ENCODE measurements around the gene PADI6.
A peak's percentile ranks its signal among the peaks of the same experiment; 100 is the strongest.
"Not testable (repeated sequence)": the region's sequence is repeated elsewhere in the genome, so short reads cannot be mapped to it uniquely, and the experiment has no call there.

PADI6 gene

DNA sequence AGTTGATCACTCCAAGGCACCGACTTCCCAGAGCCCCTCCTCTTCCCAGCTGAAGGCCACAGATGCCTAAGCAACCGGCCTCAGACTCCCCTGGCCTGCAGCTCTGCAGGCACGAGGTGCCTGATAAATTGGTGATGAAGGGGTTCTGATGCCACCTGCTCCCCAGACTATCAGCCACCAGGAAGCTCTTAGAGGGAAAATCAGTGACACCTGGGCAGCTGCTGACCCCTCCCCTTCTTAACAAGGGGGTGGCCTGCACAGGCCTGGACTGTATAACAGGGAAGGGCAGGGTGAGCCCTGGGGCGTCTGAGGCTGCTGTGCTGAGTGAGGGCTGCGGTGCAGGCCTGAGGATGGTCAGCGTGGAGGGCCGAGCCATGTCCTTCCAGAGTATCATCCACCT lies at the start of gene PADI6:
PADI6 (plus strand) TSS at position 301 of the 400 bp plus-strand sequence; CDS start at position 351, 50 bp downstream.
- FAIRE-seq (no peak), DNase-seq (ENCODE audit: insufficient read length, low spot score) (no peak)

DNA sequence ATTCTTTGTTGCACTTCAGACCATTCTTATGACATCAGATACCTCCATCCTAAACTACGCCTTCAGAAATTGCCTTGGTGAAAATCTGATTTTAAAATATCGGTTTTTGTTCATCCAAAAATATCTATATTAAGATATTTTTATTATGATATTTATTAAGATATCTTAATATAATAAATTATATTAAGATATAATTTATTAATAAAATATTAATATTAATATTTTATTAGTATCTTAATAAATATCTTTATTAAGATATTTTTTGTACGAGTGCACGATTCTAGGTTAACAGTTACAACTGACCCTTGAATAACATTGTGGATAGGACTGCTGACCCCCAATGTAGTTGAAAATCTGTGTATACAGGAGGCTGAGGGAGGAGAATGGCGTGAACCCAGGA lies 43.1 kb upstream of the PADI6 start:
- FAIRE-seq (no peak), DNase-seq (ENCODE audit: insufficient read length, low spot score) (no peak)

DNA sequence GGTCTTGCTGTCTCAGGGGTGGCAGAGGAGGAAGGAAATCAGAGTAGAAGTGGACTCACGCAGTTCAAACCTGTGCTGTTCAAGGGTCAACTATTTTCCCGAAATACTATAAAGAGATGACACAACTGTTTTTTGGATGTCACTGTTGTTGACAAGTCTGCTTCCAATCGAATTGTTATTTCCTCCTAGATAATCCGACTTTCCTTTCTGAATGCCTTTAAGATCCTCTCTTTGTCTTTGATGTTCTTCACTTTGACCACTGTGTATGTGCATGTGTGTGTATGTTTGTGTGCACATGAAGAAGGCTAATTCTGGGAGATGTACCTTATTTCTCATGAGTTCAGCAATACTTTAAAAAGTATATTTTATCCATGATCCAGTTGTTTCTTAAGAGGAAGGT lies 42.4 kb upstream of the PADI6 start:
- FAIRE-seq = no peak
- no peak for DNase-seq (ENCODE audit: insufficient read length, low spot score)

DNA sequence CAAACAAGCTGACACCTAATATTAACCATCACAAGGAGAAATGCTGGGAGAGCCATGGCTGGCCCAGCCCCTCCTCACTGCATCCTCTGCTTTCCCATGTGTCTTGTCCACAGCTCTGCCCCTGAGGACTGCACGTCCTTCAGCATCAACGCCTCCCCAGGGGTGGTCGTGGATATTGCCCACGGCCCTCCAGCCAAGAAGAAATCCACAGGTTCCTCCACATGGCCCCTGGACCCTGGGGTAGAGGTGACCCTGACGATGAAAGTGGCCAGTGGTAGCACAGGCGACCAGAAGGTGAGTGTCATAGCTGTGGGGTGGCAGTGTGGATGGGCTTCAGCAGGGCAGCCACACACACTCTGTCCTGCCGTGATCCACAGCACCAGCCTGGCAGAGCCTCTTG lies 41.1 kb upstream of the PADI6 start:
- no peak for DNase-seq (ENCODE audit: insufficient read length, low spot score)
- no peak for FAIRE-seq

- FAIRE-seq (no peak), DNase-seq (ENCODE audit: insufficient read length, low spot score) (no peak)
Observed at GRCh38 chr1:17333081-17333480, 38.9 kb upstream of the PADI6 start.

DNA sequence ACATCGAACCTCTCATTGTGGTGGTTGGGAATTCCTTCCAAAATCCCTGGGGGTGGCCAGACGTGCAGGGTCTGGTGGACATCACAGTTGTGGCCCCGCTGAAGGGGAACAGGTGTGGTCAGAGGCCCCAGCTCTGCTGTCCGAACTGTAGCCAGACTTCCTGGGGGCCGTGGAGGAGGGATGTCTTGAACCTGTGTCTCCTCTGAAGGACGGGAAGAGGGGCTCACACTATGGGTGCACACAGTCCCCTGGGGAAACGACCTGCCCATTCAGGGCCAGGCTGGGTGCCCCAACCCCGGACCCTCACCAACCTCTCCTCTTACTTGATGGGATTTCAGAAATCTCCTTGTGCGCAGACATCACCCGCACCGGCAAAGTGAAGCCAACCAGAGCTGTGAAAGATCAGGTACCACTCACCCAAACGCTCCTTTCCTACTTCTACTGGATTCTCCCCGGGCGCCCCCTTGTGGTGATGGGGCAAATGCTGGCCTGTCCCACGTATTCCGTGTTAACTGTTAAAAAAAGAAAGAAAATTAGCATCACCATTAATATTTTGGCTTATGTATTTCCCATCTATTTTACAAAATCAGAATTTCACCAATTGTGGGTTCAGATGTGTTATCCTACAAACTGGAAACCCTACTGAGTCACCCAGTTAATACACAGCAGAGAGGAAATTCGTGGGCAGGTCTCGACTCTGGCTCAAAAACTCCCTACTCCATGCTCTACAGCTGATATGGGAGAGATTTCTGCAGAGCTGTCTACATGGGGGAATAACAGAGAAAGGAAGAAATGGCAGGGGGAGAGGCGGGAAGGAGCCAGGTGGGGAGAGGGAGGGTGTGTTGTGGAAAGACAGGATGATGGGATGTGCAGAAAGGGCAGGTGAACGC lies 35.9 kb upstream of the PADI6 start:
- DNase-seq (ENCODE audit: insufficient read length, low spot score) (peak; percentile 63), FAIRE-seq (no peak)

DNA sequence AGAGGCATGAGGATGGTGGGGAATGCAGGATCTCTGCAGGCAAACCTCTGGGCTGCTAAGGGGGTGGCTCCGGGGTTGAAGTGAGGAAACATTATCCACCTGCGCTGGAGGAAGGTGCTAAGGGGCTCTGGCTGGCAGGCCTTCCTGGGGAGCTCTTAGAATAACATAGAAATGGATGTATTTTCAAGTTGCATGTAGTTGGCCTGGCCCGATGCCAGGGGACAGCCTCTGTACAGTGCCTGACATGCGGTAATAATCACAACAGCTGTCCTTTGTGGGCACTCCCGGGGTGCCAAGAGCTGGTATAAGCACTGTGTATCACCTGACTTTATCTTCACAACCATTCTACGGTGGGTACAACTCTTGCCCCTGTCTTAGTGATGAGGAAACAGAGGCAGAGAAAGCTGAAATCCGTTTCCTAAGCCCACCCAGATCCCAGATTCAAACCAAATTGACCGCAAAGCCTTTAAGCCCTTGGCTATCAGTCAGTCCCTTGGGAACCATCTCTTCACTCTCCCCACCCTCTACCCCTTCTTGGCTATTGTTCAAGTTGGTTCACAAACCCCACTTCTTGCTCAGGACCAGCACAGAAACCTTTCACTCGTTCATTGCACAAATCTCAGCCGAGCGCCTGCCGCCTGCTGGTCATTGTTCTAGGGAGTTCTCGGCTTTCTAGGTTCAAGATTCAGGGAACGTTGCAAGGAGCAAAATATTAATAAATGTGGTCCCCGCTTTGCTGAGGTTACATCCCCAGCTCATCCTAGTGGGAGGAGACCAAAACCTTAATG lies 33.1 kb upstream of the PADI6 start:
- DNase-seq (ENCODE audit: insufficient read length, low spot score) = no peak
- no peak for FAIRE-seq

GRCh38 chr1:17339521-17339920 lies 32.5 kb upstream of the PADI6 start:
- FAIRE-seq (no peak), DNase-seq (ENCODE audit: insufficient read length, low spot score) (no peak)

- FAIRE-seq = peak; percentile 82
Observed at GRCh38 chr1:17340358-17340757, 31.6 kb upstream of the PADI6 start.

DNA sequence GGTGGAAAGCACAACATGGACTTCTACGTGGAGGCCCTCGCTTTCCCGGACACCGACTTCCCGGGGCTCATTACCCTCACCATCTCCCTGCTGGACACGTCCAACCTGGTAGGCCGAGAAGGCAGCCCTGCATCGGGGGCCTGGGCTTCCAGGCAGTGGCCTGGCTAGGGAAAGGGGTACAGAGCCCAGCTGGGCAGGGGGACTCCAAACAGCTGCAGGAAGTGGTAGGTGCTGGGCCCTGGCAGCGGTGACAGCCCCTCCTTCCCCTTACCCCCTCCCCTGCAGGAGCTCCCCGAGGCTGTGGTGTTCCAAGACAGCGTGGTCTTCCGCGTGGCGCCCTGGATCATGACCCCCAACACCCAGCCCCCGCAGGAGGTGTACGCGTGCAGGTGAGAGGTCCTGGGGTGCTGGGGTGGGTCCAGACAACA lies 30.0 kb upstream of the PADI6 start:
- no peak for FAIRE-seq
- no peak for DNase-seq (ENCODE audit: insufficient read length, low spot score)

More at GRCh38 chr1:17340358-17340757, 31.6 kb upstream of the PADI6 start:
- no peak for DNase-seq (ENCODE audit: insufficient read length, low spot score)

GRCh38 chr1:17345506-17345905 lies 26.5 kb upstream of the PADI6 start:
- not testable (repeated sequence) for DNase-seq (ENCODE audit: insufficient read length, low spot score); FAIRE-seq

GRCh38 chr1:17346046-17346789 lies 25.8 kb upstream of the PADI6 start:
- FAIRE-seq = no peak
- DNase-seq (ENCODE audit: insufficient read length, low spot score) = no peak

- FAIRE-seq = no peak
- DNase-seq (ENCODE audit: insufficient read length, low spot score) = peak; percentile 35
Observed at GRCh38 chr1:17347769-17348592, 24.0 kb upstream of the PADI6 start.

DNA sequence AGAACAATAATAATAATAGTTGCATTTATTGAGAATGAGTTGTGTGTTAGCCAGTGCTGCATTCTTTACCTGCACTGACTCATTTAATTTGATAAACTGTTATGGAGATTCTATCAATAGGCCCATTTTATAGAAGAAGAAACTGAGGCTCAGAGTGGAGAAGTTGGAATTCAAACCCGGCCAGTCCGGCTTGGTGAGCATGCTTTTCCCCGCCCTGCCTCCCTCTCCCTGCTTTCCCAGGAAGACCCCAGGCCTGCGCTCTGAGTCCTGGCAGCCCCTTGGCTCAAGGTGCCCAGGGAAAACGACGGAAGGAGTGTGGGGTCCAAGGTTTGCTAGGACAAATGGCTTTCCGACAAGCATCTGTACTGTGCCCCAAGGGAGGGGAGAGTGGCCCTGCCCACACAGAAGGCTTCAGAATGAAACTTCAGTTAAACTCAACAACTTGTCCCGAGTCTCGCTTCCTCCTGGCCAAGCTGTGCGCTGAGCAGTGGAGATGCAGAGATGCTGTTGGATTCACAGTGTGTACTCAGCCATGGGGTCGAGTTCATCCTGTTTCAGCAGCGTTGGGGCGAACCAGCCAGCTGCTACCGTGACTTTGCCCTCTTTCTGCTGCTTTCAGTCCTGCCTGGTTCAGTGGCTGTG lies 23.3 kb upstream of the PADI6 start:
- FAIRE-seq (no peak), DNase-seq (ENCODE audit: insufficient read length, low spot score) (no peak)

- no peak for DNase-seq (ENCODE audit: insufficient read length, low spot score)
Observed at GRCh38 chr1:17350083-17350482, 21.9 kb upstream of the PADI6 start.

GRCh38 chr1:17350928-17351446 lies 21.0 kb upstream of the PADI6 start:
- DNase-seq (ENCODE audit: insufficient read length, low spot score) (no peak), FAIRE-seq (no peak)

More at GRCh38 chr1:17350083-17350482, 21.9 kb upstream of the PADI6 start:
- no peak for FAIRE-seq

GRCh38 chr1:17351598-17352324 lies 20.2 kb upstream of the PADI6 start:
- no peak for FAIRE-seq
- no peak for DNase-seq (ENCODE audit: insufficient read length, low spot score)

GRCh38 chr1:17352419-17352909 lies 19.5 kb upstream of the PADI6 start:
- FAIRE-seq = no peak

More at GRCh38 chr1:17352419-17352909, 19.5 kb upstream of the PADI6 start:
- DNase-seq (ENCODE audit: insufficient read length, low spot score) = no peak
